NCI-H146 (cell line): ENCODE measurements around the gene ASPN.
"Not testable (repeated sequence)": the region's sequence is repeated elsewhere in the genome, so short reads cannot be mapped to it uniquely, and the experiment has no call there.

Source experiments
- DNase-seq: peaks from one replicate; lab custom pipeline; 2025; lab: John Stamatoyannopoulos, UW

ASPN gene

DNA sequence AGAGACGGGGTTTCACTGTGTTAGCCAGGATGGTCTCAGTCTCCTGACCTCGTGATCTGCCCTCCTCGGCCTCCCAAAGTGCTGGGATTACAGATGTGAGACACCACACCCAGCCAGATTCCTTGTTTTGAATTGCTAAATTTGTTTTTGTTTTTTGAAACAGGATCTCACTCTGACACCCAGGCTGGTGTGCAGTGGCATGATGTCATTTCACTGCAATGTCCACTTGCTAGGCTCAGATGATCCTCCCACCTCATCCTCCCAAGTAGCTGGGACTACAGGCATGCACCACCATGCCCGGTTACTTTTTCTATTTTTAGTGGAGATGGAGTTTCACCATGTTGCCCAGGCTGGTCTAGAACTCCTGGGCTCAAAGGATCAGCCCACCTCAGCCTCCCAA is 71.1 kb downstream of the ASPN start:
- DNase-seq: not testable (repeated sequence)

DNA sequence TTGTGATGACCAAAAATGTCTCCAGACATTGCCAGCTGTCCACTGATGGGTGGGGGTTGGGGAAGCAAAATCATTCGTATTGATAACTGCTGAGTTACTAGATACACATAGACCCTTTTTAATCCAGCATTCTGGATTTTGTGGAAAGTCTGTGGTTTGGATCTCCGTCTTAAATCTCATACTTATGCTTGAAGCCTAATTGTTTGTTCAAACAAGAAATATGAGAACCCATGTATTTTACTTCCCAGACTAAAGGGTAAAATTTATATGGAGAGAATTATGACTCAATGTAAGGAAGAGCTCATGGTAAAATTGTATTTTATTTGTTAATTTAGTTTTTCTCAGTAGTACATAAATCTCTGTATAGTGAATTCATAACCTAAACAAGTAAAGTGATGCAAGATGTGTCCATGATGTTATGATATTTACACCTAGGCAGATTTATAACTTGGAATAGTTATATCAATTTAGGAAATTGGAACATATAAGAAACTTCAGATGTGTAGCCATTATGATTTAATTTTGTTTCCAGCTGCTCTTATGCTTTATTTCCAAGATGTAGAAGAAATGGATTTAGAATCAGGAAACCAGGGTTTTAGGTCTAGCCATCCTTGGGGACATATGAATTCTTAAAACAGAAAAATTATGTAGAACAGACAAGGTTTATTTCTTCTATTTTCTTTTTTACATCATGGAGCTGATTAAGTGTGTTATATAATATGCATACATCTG is 73.4 kb downstream of the ASPN start:
- no peak for DNase-seq

DNA sequence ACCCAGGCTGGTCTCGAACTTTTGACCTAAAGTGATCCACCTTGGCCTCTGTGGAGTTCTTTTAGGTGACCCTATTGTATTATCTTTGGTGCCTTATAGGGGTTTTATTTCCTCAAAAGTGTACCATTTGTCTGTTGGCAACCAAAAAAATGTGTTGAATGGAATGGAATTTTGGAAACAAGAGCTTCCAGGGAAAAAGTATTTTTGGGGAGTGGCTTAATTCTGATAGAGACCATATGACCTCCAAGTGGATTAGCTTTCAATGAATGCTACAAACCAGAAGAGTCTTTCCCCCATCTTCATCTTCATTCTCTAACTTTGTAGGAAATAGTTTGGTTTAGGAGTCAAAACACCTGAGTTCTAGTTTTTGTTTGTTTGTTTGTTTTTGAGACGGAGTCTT is 74.5 kb downstream of the ASPN start:
- no peak for DNase-seq

DNA sequence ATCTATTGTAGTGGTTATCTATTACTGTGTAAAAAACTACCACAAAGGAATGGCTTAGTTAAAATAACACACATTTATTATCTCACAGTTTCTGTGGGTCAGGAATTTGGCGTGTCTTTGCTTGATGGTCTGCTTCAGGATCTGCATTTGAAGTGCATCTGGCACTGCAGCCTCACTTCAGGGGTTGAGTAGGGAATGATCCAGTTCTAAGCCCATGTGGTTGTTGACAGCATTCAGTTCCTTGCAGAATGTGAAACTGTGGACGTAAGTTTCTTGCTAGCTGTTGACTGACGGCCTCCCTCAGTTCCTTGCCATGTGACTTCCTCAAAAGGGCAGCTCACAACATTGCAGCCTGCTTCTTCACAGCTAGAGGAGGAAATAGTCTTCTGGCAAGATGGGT is 75.8 kb downstream of the ASPN start:
- DNase-seq: no peak
